WERI-Rb-1 (cell line): ENCODE measurements around the gene RASAL2.

ENCODE experiments used
- DNase-seq: peaks from one replicate; pipeline ENCODE4 v3.0.0-alpha.2; 2020
- H3K27ac ChIP-seq: fragments of 250-450 bp; sonication (Bioruptor Pico); 2 replicates; pipeline ENCODE4 v1.5.1; 2020; ENCODE audit warnings: mild to moderate bottlenecking, moderate library complexity
- H3K27me3 ChIP-seq: fragments of 250-450 bp; sonication (Bioruptor Pico); 2 replicates; pipeline ENCODE4 v1.5.1; 2021; ENCODE audit warnings: mild to moderate bottlenecking, low read depth, moderate library complexity; ENCODE audit not compliant: insufficient read depth, severe bottlenecking
- H3K36me3 ChIP-seq: fragments of 250-450 bp; sonication (Bioruptor Pico); 2 replicates; pipeline ENCODE4 v1.5.1; 2020; ENCODE audit warnings: mild to moderate bottlenecking, moderate library complexity
- H3K4me3 ChIP-seq: 2 replicates; pipeline ENCODE4 v1.5.1; 2011; ENCODE audit warnings: low read depth, mild to moderate bottlenecking, control low read depth, low read length
- H3K9me3 ChIP-seq: fragments of 250-450 bp; sonication (Bioruptor Pico); 2 replicates; pipeline ENCODE4 v1.5.1; 2021; ENCODE audit warnings: mild to moderate bottlenecking, moderate library complexity; ENCODE audit not compliant: severe bottlenecking
- TF ChIP-seq, protein P1 (sequence below): IDR thresholded peaks from 2 replicates; pipeline ENCODE4 v1.5.1; 2011; ENCODE audit warnings: low read depth, mild to moderate bottlenecking, control low read depth, inconsistent platforms, low read length

The RASAL2 gene

DNA sequence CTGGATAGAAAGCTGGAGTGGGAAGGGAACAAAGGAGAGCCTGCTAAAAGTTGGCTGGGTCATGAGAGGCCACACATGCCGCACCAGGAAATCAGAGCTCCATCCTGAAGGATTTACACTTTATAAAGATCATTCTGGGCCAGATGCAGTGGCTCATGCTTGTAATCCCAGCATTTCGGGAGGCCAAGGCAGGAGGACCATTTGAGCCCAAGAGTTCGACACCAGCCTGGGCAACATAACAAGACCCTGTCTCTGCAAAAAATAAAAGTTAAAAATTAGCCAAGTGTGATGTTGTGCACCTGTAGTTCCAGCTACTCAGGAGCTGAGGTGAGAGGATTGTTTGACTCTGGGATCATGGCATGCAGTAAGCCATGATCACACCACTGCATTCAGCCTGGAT, 28.7 kb upstream of the RASAL2 start:
- TF ChIP-seq, protein P1, sequence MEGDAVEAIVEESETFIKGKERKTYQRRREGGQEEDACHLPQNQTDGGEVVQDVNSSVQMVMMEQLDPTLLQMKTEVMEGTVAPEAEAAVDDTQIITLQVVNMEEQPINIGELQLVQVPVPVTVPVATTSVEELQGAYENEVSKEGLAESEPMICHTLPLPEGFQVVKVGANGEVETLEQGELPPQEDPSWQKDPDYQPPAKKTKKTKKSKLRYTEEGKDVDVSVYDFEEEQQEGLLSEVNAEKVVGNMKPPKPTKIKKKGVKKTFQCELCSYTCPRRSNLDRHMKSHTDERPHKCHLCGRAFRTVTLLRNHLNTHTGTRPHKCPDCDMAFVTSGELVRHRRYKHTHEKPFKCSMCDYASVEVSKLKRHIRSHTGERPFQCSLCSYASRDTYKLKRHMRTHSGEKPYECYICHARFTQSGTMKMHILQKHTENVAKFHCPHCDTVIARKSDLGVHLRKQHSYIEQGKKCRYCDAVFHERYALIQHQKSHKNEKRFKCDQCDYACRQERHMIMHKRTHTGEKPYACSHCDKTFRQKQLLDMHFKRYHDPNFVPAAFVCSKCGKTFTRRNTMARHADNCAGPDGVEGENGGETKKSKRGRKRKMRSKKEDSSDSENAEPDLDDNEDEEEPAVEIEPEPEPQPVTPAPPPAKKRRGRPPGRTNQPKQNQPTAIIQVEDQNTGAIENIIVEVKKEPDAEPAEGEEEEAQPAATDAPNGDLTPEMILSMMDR, result no peak
- Histone ChIP-seq H3K9me3 (no peaks in the 10 kb centered on the region), H3K4me3 (no peak overlapping the region), H3K27me3 (no peaks in the 10 kb centered on the region), H3K36me3 (no peaks in the 10 kb centered on the region), H3K27ac (no peak overlapping the region)
- DNase-seq, result no peak

DNA sequence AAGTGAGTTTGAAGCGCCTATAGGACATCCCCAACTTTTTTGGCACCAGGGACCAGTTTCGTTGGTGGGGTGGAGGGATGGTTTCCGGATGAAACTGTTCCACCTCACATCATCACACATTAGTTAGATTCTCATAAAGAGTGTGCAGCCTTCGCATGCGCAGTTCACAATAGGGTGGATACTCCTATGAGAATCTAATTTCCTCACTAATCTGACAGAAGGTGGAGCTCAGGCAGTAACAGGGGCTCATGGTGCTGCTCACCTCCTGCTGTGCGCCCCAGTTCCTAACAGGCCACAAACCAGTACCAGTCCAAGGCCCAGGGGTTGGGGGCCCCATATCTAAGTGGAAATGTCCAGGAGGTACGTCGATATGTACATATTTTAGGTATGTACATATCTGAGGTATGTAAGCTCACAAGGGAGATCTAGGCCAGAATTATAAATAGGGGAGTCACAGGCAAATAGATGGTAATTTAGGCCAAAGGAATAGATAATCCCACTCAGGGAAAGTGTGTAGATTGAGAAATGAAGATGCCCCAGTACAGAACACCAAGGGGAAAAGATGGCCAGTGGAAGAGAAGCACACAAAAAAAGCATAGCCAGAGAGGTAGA, 27.5 kb upstream of the RASAL2 start:
- Histone ChIP-seq H3K27ac (no peak overlapping the region), H3K4me3 (no peak overlapping the region), H3K9me3 (no peaks in the 10 kb centered on the region), H3K36me3 (no peaks in the 10 kb centered on the region), H3K27me3 (no peaks in the 10 kb centered on the region)
- TF ChIP-seq, protein P1, result no peak
- no peak for DNase-seq

DNA sequence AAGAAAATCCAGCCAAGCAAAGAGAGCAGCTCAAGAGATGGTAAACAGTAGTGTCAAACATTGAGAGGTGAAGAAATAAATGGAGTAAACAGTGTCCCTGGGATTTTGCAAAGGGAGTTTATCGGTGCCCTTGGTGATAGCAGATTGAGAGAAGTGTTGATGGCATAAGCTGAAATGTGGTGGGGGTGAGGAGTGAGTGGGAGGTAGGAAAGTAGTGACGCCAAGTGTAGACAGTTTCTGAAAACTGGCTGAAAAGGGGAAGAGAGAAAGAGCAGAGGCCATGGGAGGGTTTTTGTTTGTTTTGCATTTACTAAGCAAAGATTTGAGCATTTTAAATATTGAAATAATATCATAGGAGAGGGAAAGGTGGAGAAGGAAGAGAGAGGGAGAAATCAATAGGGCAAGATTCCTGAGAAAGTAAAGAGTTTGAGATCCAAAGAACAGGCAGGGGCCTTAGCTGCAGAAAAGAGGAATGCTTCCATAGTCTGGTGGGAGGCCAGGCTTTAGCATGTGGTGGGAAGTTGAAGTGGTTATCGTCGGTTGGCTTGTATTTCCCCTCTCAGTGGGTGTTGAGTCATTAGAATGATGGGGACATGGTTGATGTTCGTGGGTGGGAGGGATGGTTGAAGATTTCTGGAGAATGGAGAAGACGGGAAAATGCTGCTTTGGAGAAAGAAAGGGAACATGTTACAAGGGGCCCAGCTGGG, 26.8 kb upstream of the RASAL2 start:
- DNase-seq, result no peak
- Histone ChIP-seq H3K36me3 (no peaks in the 10 kb centered on the region), H3K27me3 (no peaks in the 10 kb centered on the region), H3K4me3 (no peak overlapping the region), H3K27ac (no peak overlapping the region), H3K9me3 (no peaks in the 10 kb centered on the region)
- TF ChIP-seq, protein P1, result no peak

DNA sequence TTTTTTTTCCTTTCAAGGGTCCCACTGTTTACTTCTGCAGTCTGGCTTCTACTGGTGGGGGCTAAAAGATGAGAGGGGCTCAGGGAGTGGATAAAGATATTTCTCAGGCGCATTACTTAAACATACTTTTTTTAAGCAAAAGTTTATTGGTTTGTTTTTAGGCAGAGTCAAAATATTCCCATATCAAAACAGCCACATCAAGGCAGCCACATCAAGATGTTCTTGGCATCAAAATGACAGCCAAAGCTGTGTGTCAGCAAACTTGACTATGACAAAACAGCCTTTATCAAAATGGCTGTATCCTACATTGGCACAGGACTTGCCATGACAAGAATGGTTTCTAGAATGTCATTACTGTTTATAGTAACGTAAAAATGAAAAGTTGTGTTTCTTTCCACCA, 22.1 kb upstream of the RASAL2 start:
- Histone ChIP-seq H3K27ac (no peak overlapping the region), H3K36me3 (no peaks in the 10 kb centered on the region), H3K27me3 (no peaks in the 10 kb centered on the region), H3K9me3 (no peaks in the 10 kb centered on the region), H3K4me3 (no peak overlapping the region)
- DNase-seq, result no peak
- TF ChIP-seq, protein P1, result no peak

DNA sequence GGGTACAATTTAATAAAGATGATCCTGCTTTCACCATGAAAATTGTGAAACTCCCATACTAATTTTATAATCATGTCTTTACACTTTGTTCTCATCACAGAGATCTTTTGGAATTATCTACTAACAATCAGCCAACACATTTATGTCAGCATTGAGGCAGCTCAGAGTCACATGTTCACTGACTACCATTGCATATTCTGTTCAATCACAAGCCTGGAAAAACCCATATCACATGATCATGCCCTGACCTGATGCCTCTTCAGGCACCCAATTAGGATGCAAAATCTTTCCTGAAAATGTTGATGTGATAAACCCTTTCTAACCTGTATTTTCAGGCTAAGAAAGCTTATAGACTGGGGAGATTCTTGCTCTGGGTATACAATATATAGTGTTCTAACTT, 21.6 kb upstream of the RASAL2 start:
- H3K36me3 ChIP-seq, result no peaks in the 10 kb centered on the region
- DNase-seq, result no peak
- no peak overlapping the region for H3K4me3 ChIP-seq
- TF ChIP-seq, protein P1, result no peak
- no peaks in the 10 kb centered on the region for H3K27me3 ChIP-seq
- H3K9me3 ChIP-seq, result no peaks in the 10 kb centered on the region
- H3K27ac ChIP-seq, result no peak overlapping the region
